Thoracic aorta (tissue), 2 donors: ENCODE results near the gene SDC1. TPM values are rescaled to one million over a fixed set of nuclear protein-coding genes. Genes with fewer than 3 reads are reported as not detected.

Experiments used
- ATAC-seq: fragments of 150-250 bp; one replicate; pipeline ENCODE4 v1.8.0; 2017; ENCODE audit warnings: low read depth; ENCODE audit not compliant: insufficient number of reproducible peaks, low FRiP score
- DNase-seq: peaks from one replicate; pipeline ENCODE4 v3.0.0-alpha.2; 2020; ENCODE audit warnings: low spot score
- H3K27ac ChIP-seq, 2 donors: fragments of 200-600 bp; sonication (generic); 1 replicate in 1 of 2; 2 replicates in 1 of 2; pipeline ENCODE4 v1.5.1; 2016; ENCODE audit warnings: mild to moderate bottlenecking in 2 of 2, moderate library complexity in 2 of 2
- H3K27me3 ChIP-seq: fragments of 200-600 bp; sonication (generic); replicated peaks from 2 replicates; pipeline ENCODE4 v1.6.0; 2016; ENCODE audit warnings: mild to moderate bottlenecking; ENCODE audit not compliant: insufficient read depth
- H3K36me3 ChIP-seq: fragments of 200-600 bp; sonication (generic); one replicate; pipeline ENCODE4 v1.5.1; 2016
- H3K4me1 ChIP-seq, 2 donors: fragments of 200-600 bp; sonication (generic); 1 replicate in 1 of 2; 2 replicates in 1 of 2; pipeline versions ENCODE4 v1.5.1 to v1.6.0; 2016; ENCODE audit warnings: low read depth in 2 of 2, mild to moderate bottlenecking in 1 of 2; ENCODE audit not compliant: control insufficient read depth in 1 of 2
- H3K4me3 ChIP-seq: fragments of 200-600 bp; sonication (generic); 2 replicates; pipeline ENCODE4 v1.5.1; 2016; ENCODE audit warnings: mild to moderate bottlenecking
- H3K9me3 ChIP-seq: fragments of 200-600 bp; sonication (generic); 2 replicates; pipeline ENCODE4 v1.5.1; 2016
- CTCF ChIP-seq: fragments of 200-600 bp; sonication (generic); IDR thresholded peaks from one replicate; pipeline ENCODE4 v1.5.1; 2019; ENCODE audit warnings: antibody characterized with exemption
- total RNA-seq, 2 donors: library from RNA; depleted of rRNA; stranded (reverse); fragments of >200 nt; gene quantifications; one replicate each; pipeline versions ENCODE4 v1.1.0 to v1.2.3, GENCODE V29; 2016

SDC1 gene
- total RNA-seq, 2 donors from 2014 or later = 3.1 to 9.6 TPM

GRCh38 chr2:20194097-20195015, 30.6 kb downstream of the SDC1 start:
- ATAC-seq (no peak), DNase-seq (no peak)
- H3K27me3 ChIP-seq = no peaks in the 10 kb centered on the region
- no peak overlapping the region for H3K27ac ChIP-seq
- TF ChIP-seq CTCF = no peak
- no peaks in the 10 kb centered on the region for H3K36me3 ChIP-seq
- H3K4me1 ChIP-seq = no peaks in the 10 kb centered on the region
- H3K4me3 ChIP-seq = no peak overlapping the region
- no peaks in the 10 kb centered on the region for H3K9me3 ChIP-seq

GRCh38 chr2:20193185-20193584, 31.7 kb downstream of the SDC1 start:
- no peaks in the 10 kb centered on the region for H3K4me1 ChIP-seq
- TF ChIP-seq CTCF = no peak
- no peaks in the 10 kb centered on the region for H3K27me3 ChIP-seq
- no peak overlapping the region for H3K4me3 ChIP-seq
- no peaks in the 10 kb centered on the region for H3K9me3 ChIP-seq
- no peak overlapping the region for H3K27ac ChIP-seq
- ATAC-seq (no peak), DNase-seq (no peak)
- H3K36me3 ChIP-seq = no peaks in the 10 kb centered on the region

GRCh38 chr2:20192781-20193180, 32.1 kb downstream of the SDC1 start:
- DNase-seq (no peak), ATAC-seq (no peak)
- H3K27ac ChIP-seq = no peak overlapping the region
- H3K27me3 ChIP-seq = no peaks in the 10 kb centered on the region
- no peak overlapping the region for H3K4me3 ChIP-seq
- H3K36me3 ChIP-seq = no peaks in the 10 kb centered on the region
- no peaks in the 10 kb centered on the region for H3K9me3 ChIP-seq
- H3K4me1 ChIP-seq = no peaks in the 10 kb centered on the region
- TF ChIP-seq CTCF = no peak

- DNase-seq = no peak
Observed at GRCh38 chr2:20191714-20192569, 33.0 kb downstream of the SDC1 start.

More at GRCh38 chr2:20191714-20192569, 33.0 kb downstream of the SDC1 start:
- no peak overlapping the region for H3K4me3 ChIP-seq
- no peak for ATAC-seq
- no peak overlapping the region for H3K27ac ChIP-seq
- TF ChIP-seq CTCF = no peak
- H3K36me3 ChIP-seq = no peaks in the 10 kb centered on the region
- no peaks in the 10 kb centered on the region for H3K27me3 ChIP-seq
- H3K4me1 ChIP-seq = no peaks in the 10 kb centered on the region
- H3K9me3 ChIP-seq = no peaks in the 10 kb centered on the region
